GM19025 (cell line): ENCODE results near the gene DENND5B.
"Not testable (repeated sequence)": the region's sequence is repeated elsewhere in the genome, so short reads cannot be mapped to it uniquely, and the experiment has no call there.

Experiments
- ATAC-seq: cut with Tn5 transposase; IDR thresholded peaks from one replicate; pipeline ENCODE4 v1.9.1; 2021; ENCODE audit warnings: mild to moderate bottlenecking, low read depth, moderate library complexity; ENCODE audit not compliant: unreplicated experiment

Gene DENND5B

GRCh38 chr12:31514912-31515311 is 76.0 kb downstream of the DENND5B start:
- ATAC-seq = no peak

- no peak for ATAC-seq
Observed at GRCh38 chr12:31510034-31510433, 80.9 kb downstream of the DENND5B start.

- no peak for ATAC-seq
Observed at GRCh38 chr12:31508436-31509150, 82.3 kb downstream of the DENND5B start.

- ATAC-seq = no peak
Observed at GRCh38 chr12:31507966-31508365, 83.0 kb downstream of the DENND5B start.

GRCh38 chr12:31506515-31507306 is 84.2 kb downstream of the DENND5B start:
- no peak for ATAC-seq

- ATAC-seq = no peak
Observed at GRCh38 chr12:31504625-31505222, 86.2 kb downstream of the DENND5B start.

- ATAC-seq = not testable (repeated sequence)
Observed at GRCh38 chr12:31501014-31501413, 89.9 kb downstream of the DENND5B start.

GRCh38 chr12:31499567-31499966 is 91.4 kb downstream of the DENND5B start:
- no peak for ATAC-seq

GRCh38 chr12:31498424-31498823 is 92.5 kb downstream of the DENND5B start:
- no peak for ATAC-seq

- ATAC-seq = no peak
Observed at GRCh38 chr12:31496257-31496656, 94.7 kb downstream of the DENND5B start.

- ATAC-seq = no peak
Observed at GRCh38 chr12:31494455-31494854, 96.5 kb downstream of the DENND5B start.

- ATAC-seq = no peak
Observed at GRCh38 chr12:31492599-31493196, 98.2 kb downstream of the DENND5B start.

GRCh38 chr12:31491841-31492598 is 98.9 kb downstream of the DENND5B start:
- ATAC-seq = no peak

GRCh38 chr12:31491241-31491794 is 99.6 kb downstream of the DENND5B start:
- ATAC-seq = no peak

- ATAC-seq = no peak
Observed at GRCh38 chr12:31488737-31489338, 102.1 kb downstream of the DENND5B start.

GRCh38 chr12:31485571-31485970 is 105.4 kb downstream of the DENND5B start:
- ATAC-seq = no peak

GRCh38 chr12:31482816-31483215 is 108.1 kb downstream of the DENND5B start:
- no peak for ATAC-seq

GRCh38 chr12:31481415-31481814 is 109.5 kb downstream of the DENND5B start:
- ATAC-seq = no peak

GRCh38 chr12:31479516-31480210 is 111.3 kb downstream of the DENND5B start:
- ATAC-seq = no peak
